ENCODE measurements around the gene BEND5.

BEND5 gene

DNA sequence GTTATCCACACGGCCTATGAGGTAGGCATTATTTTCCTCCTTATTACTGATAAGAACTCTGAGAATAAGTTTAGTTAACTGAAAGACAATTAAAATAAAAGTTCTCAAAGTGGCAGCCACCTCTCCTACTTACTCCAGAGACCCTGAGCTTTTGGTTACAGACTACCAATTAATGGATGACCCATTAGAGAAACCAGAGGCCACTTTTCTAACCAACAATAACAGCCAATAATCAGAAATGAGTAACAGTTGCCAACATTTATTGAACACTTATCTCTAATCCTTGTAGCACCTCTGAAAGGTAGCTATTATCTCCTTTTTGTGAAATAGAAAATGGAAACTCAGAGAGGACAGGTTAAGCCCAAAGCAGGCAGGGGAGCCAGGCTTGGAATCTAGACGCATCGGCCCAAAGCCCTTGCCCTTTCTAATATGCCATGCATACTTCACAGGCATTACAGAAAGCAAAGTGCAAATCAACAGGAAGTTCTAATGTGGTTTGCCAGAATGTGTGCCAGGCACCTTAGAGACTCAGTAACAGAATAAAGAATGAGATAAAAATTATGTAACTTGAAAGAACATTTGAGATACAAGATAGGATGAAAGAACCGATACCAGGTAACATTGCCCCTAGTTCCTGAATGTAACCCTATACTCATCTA lies 50.0 kb downstream of the BEND5 start:
- Histone ChIP-seq H3K4me3 (ENCODE audit: insufficient read depth, low read depth, low read length) (no peak overlapping the region), H3K27me3 (ENCODE audit: control insufficient read depth, insufficient read depth, low read length, poor library complexity, severe bottlenecking) (no peaks in the 10 kb centered on the region), H3K27ac (ENCODE audit: insufficient read depth, low read depth, low read length, poor library complexity, severe bottlenecking) (no peak overlapping the region), H3K9me3 (ENCODE audit: control insufficient read depth, low read length) (no peaks in the 10 kb centered on the region), H3K36me3 (ENCODE audit: control insufficient read depth, insufficient read depth, low read length) (peaks cover 5% of the 10 kb centered on the region), H3K4me1 (ENCODE audit: control insufficient read depth, insufficient read depth, low read length) (no peaks in the 10 kb centered on the region)
- 97 to 100% methylated on average over 2 to 3 of the region's 4 CpGs for WGBS, 2 experiments

DNA sequence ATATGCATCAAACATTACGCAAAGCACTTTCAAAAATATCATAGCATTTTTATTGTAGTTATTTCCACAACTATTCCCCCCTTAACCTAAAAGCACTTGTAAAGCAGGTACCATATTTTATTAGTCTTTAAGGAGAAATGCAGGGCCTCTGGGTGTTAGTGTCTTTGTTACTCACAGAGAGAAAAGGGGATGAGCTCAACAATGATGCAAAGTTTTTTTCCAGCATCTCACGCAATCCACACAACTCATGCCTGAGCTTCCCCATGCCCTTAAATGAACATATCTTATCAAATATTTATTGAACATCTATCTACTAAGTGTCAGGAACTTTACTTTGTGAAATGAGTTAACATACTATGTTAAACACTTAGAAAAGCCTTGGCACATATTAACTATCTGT lies 50.6 kb downstream of the BEND5 start:
- Histone ChIP-seq H3K4me1 (ENCODE audit: control insufficient read depth, insufficient read depth, low read length) (no peaks in the 10 kb centered on the region), H3K4me3 (ENCODE audit: insufficient read depth, low read depth, low read length) (no peak overlapping the region), H3K36me3 (ENCODE audit: control insufficient read depth, insufficient read depth, low read length) (peaks cover 5% of the 10 kb centered on the region), H3K27me3 (ENCODE audit: control insufficient read depth, insufficient read depth, low read length, poor library complexity, severe bottlenecking) (no peaks in the 10 kb centered on the region), H3K27ac (ENCODE audit: insufficient read depth, low read depth, low read length, poor library complexity, severe bottlenecking) (no peak overlapping the region), H3K9me3 (ENCODE audit: control insufficient read depth, low read length) (no peaks in the 10 kb centered on the region)
- 97 to 100% methylated on average over 2 of the region's 2 CpGs for WGBS, 2 experiments

DNA sequence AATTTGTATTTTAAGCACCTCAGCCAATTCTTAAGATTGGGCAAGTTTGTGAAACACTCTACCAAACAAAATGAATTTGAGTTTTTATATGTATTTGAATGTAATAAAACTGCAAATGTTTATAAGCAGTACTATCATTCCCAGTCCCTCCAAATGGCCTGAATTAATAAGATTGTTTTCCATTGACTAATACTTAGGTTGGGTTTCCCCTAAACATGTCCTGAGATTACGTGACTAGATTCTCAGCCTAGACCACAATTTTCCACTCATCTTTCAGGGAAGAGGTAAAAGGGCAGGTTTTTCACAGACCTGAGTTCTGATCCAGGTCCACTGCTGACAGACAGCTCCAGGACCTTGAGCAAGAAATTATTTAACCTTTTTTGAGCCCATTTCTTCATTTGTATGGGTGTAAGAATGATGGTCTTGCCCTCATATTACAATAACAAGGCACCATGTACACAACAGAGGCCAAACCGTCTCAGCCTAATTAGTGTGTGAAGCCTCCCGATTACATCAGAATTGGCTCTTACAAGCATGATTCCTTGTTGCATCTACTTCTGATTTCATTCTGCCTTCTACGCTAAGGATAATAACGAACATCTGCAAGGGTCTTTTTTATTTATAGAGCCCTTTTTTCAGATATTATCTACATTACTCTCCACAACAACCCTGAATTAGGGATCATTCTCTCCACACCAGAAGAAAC lies 51.2 kb downstream of the BEND5 start:
- Histone ChIP-seq H3K27me3 (ENCODE audit: control insufficient read depth, insufficient read depth, low read length, poor library complexity, severe bottlenecking) (no peaks in the 10 kb centered on the region), H3K9me3 (ENCODE audit: control insufficient read depth, low read length) (no peaks in the 10 kb centered on the region), H3K4me3 (ENCODE audit: insufficient read depth, low read depth, low read length) (no peak overlapping the region), H3K4me1 (ENCODE audit: control insufficient read depth, insufficient read depth, low read length) (no peaks in the 10 kb centered on the region), H3K27ac (ENCODE audit: insufficient read depth, low read depth, low read length, poor library complexity, severe bottlenecking) (no peak overlapping the region), H3K36me3 (ENCODE audit: control insufficient read depth, insufficient read depth, low read length) (peaks cover 5% of the 10 kb centered on the region)
- WGBS, 2 experiments: 94 to 96% methylated on average over 5 of the region's 5 CpGs

DNA sequence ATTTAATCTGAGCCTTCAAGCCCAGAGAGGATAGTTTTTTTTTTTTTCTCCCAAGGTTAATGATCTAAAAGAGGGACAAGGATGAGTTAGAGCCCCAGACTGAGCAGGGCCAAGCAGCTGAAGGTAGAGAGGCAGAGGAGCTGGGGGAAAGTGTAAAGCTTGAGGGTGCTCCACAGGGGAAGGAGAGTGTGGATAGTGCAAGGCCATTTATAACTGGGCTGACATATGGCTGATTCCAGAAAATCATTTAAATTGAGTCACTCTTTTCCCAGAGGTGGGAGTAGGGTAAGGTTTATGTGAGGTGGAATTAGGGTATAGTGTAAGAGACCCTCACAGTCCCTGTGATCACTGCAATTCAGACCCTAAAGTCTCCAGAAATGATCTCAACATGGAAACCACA lies 55.8 kb downstream of the BEND5 start:
- Histone ChIP-seq H3K27me3 (ENCODE audit: control insufficient read depth, insufficient read depth, low read length, poor library complexity, severe bottlenecking) (no peaks in the 10 kb centered on the region), H3K36me3 (ENCODE audit: control insufficient read depth, insufficient read depth, low read length) (no peaks in the 10 kb centered on the region), H3K27ac (ENCODE audit: insufficient read depth, low read depth, low read length, poor library complexity, severe bottlenecking) (no peak overlapping the region), H3K4me3 (ENCODE audit: insufficient read depth, low read depth, low read length) (no peak overlapping the region), H3K9me3 (ENCODE audit: control insufficient read depth, low read length) (no peaks in the 10 kb centered on the region), H3K4me1 (ENCODE audit: control insufficient read depth, insufficient read depth, low read length) (no peaks in the 10 kb centered on the region)

DNA sequence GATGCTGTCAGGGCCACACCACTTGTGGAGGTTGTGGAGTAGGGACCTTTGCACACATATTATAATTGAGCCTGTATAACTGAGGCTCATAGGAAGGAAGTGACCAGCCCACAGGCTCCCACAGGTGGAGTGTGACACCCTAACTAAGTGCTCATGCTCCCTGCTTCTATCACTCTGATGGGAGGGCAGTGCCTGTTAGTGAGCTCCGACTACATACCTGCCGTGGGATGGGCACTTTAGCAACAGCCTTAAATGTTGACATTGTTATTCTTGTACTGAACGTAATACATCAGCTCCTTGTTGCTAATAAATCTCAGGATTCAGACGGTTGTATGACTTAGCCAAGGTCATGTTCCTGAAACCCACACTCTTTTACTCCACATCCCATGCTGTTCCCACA lies 58.0 kb downstream of the BEND5 start:
- H3K9me3 ChIP-seq (ENCODE audit: control insufficient read depth, low read length): no peaks in the 10 kb centered on the region
- no peaks in the 10 kb centered on the region for H3K27me3 ChIP-seq (ENCODE audit: control insufficient read depth, insufficient read depth, low read length, poor library complexity, severe bottlenecking)
- no peak overlapping the region for H3K27ac ChIP-seq (ENCODE audit: insufficient read depth, low read depth, low read length, poor library complexity, severe bottlenecking)
- H3K4me1 ChIP-seq (ENCODE audit: control insufficient read depth, insufficient read depth, low read length): no peaks in the 10 kb centered on the region
- no peaks in the 10 kb centered on the region for H3K36me3 ChIP-seq (ENCODE audit: control insufficient read depth, insufficient read depth, low read length)
- WGBS, 2 experiments: 94 to 95% methylated on average over 4 of the region's 4 CpGs
- H3K4me3 ChIP-seq (ENCODE audit: insufficient read depth, low read depth, low read length): no peak overlapping the region

DNA sequence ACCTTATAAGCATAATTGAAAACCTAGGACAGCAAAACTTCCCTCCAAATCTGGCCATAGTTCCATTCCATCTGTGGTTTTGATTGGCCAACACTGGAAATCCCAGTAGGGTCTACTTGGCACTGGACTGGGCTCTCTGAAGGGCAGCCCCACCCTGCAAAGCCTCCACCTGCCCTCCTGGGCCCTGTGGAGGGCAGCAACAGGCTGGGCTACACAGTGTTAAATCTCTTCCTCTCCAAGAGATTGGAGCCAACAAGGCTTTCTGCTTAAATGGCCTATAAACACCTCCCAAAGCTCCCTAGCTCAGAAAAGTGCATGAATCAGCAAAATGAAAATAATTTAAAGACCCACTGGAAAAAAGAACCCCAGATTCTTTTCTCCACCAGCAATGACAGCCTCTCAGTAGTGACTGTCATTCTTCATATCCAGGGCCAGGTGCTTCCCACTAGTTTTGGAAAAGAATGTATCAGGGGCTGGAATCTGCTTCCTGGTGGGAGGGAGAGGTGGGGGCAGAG lies 58.5 kb downstream of the BEND5 start:
- Histone ChIP-seq H3K27me3 (ENCODE audit: control insufficient read depth, insufficient read depth, low read length, poor library complexity, severe bottlenecking) (no peaks in the 10 kb centered on the region), H3K9me3 (ENCODE audit: control insufficient read depth, low read length) (no peaks in the 10 kb centered on the region), H3K27ac (ENCODE audit: insufficient read depth, low read depth, low read length, poor library complexity, severe bottlenecking) (no peak overlapping the region), H3K36me3 (ENCODE audit: control insufficient read depth, insufficient read depth, low read length) (no peaks in the 10 kb centered on the region), H3K4me1 (ENCODE audit: control insufficient read depth, insufficient read depth, low read length) (no peaks in the 10 kb centered on the region), H3K4me3 (ENCODE audit: insufficient read depth, low read depth, low read length) (no peak overlapping the region)

DNA sequence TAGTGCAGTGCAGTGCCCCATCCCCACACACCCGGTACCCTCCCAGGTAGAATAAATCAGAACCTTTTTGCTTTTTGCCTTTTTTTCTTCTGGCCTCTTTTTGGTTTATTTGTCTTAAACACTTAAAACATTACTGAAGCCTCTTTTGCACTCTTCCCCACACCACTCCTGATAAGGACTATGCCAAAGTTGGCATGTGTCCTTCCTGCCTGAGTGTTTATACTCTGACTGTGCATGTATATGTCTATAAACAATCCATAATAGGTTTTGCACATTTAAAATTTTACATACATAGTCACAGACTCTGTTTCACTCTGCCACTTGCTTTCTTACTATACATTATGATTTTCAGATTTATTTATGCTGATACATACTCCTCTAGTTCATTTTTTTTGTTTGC lies 59.6 kb downstream of the BEND5 start:
- no peaks in the 10 kb centered on the region for H3K9me3 ChIP-seq (ENCODE audit: control insufficient read depth, low read length)
- WGBS, 2 experiments: 92 to 94% methylated on average over 1 of the region's 1 CpG
- no peaks in the 10 kb centered on the region for H3K4me1 ChIP-seq (ENCODE audit: control insufficient read depth, insufficient read depth, low read length)
- H3K4me3 ChIP-seq (ENCODE audit: insufficient read depth, low read depth, low read length): no peak overlapping the region
- H3K27me3 ChIP-seq (ENCODE audit: control insufficient read depth, insufficient read depth, low read length, poor library complexity, severe bottlenecking): no peaks in the 10 kb centered on the region
- H3K27ac ChIP-seq (ENCODE audit: insufficient read depth, low read depth, low read length, poor library complexity, severe bottlenecking): no peak overlapping the region
- H3K36me3 ChIP-seq (ENCODE audit: control insufficient read depth, insufficient read depth, low read length): no peaks in the 10 kb centered on the region

DNA sequence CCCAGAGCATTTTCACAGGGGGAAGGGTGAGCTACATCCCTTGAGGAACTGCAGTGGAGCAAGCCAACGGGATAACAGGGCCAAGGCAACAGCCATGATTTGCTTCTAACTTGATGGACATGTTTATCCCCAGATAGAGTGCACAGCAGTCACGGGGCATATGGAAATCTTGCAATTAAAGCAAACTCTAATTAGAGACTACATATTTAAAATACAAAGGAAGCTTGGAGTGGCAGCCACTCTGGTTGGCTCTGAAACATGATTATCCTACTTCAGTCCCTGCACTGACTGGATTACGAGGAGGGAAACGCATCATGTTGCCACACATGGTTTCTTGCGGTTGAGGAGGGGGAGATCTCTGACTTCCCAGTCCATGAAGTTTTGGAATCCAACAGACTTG lies 60.8 kb downstream of the BEND5 start:
- no peaks in the 10 kb centered on the region for H3K36me3 ChIP-seq (ENCODE audit: control insufficient read depth, insufficient read depth, low read length)
- H3K9me3 ChIP-seq (ENCODE audit: control insufficient read depth, low read length): no peaks in the 10 kb centered on the region
- H3K4me1 ChIP-seq (ENCODE audit: control insufficient read depth, insufficient read depth, low read length): no peaks in the 10 kb centered on the region
- no peak overlapping the region for H3K27ac ChIP-seq (ENCODE audit: insufficient read depth, low read depth, low read length, poor library complexity, severe bottlenecking)
- no peak overlapping the region for H3K4me3 ChIP-seq (ENCODE audit: insufficient read depth, low read depth, low read length)
- WGBS, 2 experiments: 91 to 94% methylated on average over 5 of the region's 5 CpGs
- H3K27me3 ChIP-seq (ENCODE audit: control insufficient read depth, insufficient read depth, low read length, poor library complexity, severe bottlenecking): no peaks in the 10 kb centered on the region

DNA sequence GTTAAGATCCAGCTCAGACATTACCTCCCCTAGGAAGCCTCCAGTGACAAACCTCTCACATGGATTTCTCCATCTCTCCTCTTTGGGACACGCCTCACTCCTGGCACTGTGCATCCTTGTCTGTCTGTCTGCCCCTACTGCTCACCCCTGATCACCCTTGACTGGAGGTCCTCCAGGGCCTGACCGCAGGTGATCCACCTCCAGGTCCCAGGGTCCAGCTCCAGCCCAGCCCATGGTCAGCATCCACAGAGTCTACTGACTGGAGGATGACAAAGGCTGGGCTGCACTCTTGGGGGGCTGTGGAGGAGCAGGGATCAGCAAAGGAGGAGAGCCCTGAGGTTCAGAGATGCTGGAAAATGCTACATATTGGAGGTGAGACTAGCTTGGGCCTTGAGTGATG lies 65.8 kb downstream of the BEND5 start:
- no peaks in the 10 kb centered on the region for H3K36me3 ChIP-seq (ENCODE audit: control insufficient read depth, insufficient read depth, low read length)
- H3K4me3 ChIP-seq (ENCODE audit: insufficient read depth, low read depth, low read length): no peak overlapping the region
- no peaks in the 10 kb centered on the region for H3K27me3 ChIP-seq (ENCODE audit: control insufficient read depth, insufficient read depth, low read length, poor library complexity, severe bottlenecking)
- H3K27ac ChIP-seq (ENCODE audit: insufficient read depth, low read depth, low read length, poor library complexity, severe bottlenecking): no peak overlapping the region
- no peaks in the 10 kb centered on the region for H3K4me1 ChIP-seq (ENCODE audit: control insufficient read depth, insufficient read depth, low read length)
- H3K9me3 ChIP-seq (ENCODE audit: control insufficient read depth, low read length): no peaks in the 10 kb centered on the region
- WGBS, 2 experiments: 86 to 92% methylated on average over 2 of the region's 2 CpGs

DNA sequence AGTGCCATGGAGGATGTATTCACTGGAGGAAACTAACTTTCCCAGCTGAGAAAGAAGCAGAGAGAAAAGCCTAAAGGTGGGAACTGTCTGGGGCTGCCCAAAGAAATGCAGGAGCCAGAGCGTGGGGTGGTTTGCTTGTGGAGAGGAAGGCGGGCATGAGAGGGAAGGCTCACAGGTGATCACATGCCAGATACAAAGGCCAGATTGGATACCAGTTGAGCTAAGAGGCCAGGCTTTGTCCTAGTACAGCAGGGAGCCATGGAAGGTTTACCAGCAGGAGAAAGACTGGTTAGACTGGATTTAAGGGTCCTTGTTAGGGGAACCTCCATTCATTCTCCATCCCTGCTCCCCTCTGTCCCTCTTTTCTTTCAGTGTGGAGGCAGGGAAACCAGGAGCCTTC lies 66.4 kb downstream of the BEND5 start:
- Histone ChIP-seq H3K36me3 (ENCODE audit: control insufficient read depth, insufficient read depth, low read length) (no peaks in the 10 kb centered on the region), H3K27ac (ENCODE audit: insufficient read depth, low read depth, low read length, poor library complexity, severe bottlenecking) (no peak overlapping the region)

More for the DNA sequence above, 66.4 kb downstream of the BEND5 start:
- Histone ChIP-seq H3K9me3 (ENCODE audit: control insufficient read depth, low read length) (no peaks in the 10 kb centered on the region), H3K4me1 (ENCODE audit: control insufficient read depth, insufficient read depth, low read length) (no peaks in the 10 kb centered on the region), H3K4me3 (ENCODE audit: insufficient read depth, low read depth, low read length) (no peak overlapping the region), H3K27me3 (ENCODE audit: control insufficient read depth, insufficient read depth, low read length, poor library complexity, severe bottlenecking) (no peaks in the 10 kb centered on the region)
- WGBS, 2 experiments: 46 to 52% methylated on average over 2 of the region's 2 CpGs

Measured in ectodermal cell (in vitro differentiated cells).